WTC11 (cell line): Measurements from ENCODE around the gene DYNC2LI1.

Experiments
- CREM ChIP-seq: sonication (generic); formaldehyde crosslinking; IDR thresholded peaks from 2 replicates; pipeline ENCODE4 v1.8.1; 2022; ENCODE audit warnings: mild to moderate bottlenecking, missing genetic modification reagents, moderate library complexity
- CTCF ChIP-seq: fragments of 200-600 bp; IDR thresholded peaks from 2 replicates; pipeline ENCODE4 v1.8.0; 2022; ENCODE audit warnings: antibody characterized with exemption
- IRF2 ChIP-seq: sonication (generic); formaldehyde crosslinking; IDR thresholded peaks from 2 replicates; pipeline ENCODE4 v1.8.0; 2022; ENCODE audit warnings: low read depth, missing genetic modification reagents, borderline replicate concordance
- JUN ChIP-seq: sonication (generic); formaldehyde crosslinking; IDR thresholded peaks from 2 replicates; pipeline ENCODE4 v1.8.0; 2023; ENCODE audit warnings: mild to moderate bottlenecking, missing genetic modification reagents
- TEAD1 ChIP-seq: sonication (generic); formaldehyde crosslinking; IDR thresholded peaks from 2 replicates; pipeline ENCODE4 v1.8.0; 2022; ENCODE audit warnings: mild to moderate bottlenecking, missing genetic modification reagents
- TF ChIP-seq, protein P1 (sequence below): fragments of 250-450 bp; sonication (Bioruptor Pico); conservative IDR thresholded peaks from 2 replicates; pipeline ENCODE4 v1.9.0; 2021; ENCODE audit warnings: mild to moderate bottlenecking

GRCh38 chr2:43759195-43759594 lies 14.6 kb upstream of the DYNC2LI1 start:
- TF ChIP-seq CTCF (no peak), TEAD1 (no peak), CREM (no peak), JUN (no peak), IRF2 (CRISPR knock-in tag) (no peak)
- TF ChIP-seq, protein P1, sequence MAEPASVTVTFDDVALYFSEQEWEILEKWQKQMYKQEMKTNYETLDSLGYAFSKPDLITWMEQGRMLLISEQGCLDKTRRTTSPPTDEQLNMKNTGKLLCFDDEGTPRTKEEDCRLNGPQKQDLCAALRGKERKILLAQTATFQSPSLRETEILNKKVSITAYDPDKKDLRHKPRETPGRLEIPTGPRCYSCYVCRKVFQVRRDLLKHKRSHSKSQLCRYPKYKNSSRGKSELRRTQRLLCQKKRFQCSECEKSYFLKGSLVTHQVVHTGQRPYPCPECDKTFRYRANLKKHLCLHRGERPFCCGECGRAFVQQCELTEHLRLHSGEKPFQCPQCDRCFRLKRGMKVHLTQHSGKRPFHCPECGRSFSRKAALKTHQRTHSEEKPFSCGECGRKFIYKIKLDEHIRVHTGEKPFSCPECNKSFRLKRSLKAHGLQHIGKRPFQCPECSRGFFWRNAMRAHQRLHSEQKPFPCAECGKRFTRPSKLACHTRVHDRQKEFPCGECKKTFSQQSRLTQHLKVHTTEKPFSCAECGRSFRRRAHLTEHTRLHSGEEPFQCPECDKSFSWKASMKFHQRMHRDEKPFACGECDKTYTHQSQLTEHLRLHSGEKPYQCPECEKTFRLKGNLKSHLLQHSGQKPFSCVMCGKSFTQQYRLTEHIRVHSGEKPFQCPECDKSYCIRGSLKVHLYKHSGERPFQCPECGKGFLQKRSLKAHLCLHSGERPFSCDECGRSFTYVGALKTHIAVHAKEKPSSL, result no peak
